ENCODE measurements around the gene TAF6. TPM values are rescaled to one million over a fixed set of nuclear protein-coding genes. Genes with fewer than 3 reads are reported as not detected.

Gene TAF6
- total and polyA plus RNA-seq, 9 of the 15 experiments (the other 6 are each of a cell fraction or from before 2014, with no cell fraction given) = 0.78 to 78.7 (median 21.3) TPM

DNA sequence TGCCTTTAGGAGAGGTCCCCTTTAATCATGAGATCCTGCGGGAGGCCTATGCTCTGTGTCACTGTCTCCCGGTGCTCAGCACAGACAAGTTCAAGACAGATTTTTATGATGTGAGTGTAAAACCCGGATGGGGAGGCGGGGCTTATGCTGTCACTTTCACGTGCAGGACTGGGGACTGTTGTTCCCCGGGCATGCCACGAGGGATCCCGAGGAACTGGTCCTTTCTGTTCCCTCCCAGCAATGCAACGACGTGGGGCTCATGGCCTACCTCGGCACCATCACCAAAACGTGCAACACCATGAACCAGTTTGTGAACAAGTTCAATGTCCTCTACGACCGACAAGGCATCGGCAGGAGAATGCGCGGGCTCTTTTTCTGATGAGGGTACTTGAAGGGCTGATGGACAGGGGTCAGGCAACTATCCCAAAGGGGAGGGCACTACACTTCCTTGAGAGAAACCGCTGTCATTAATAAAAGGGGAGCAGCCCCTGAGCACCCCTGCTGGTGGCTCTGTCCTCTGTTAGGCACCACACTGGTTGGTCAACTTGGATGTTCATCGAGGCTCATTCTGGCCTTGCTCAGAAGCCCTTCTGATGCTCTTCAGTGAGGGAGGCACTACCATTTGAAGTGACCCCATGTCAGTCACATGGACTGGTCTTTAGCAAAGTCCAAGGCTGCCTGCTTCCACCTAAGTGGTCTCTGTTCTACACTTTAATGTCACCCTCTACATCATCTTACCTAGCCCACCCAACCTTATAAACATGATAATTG lies 27.6 kb downstream of the TAF6 start (continued):
- TF ChIP-seq, protein P1, sequence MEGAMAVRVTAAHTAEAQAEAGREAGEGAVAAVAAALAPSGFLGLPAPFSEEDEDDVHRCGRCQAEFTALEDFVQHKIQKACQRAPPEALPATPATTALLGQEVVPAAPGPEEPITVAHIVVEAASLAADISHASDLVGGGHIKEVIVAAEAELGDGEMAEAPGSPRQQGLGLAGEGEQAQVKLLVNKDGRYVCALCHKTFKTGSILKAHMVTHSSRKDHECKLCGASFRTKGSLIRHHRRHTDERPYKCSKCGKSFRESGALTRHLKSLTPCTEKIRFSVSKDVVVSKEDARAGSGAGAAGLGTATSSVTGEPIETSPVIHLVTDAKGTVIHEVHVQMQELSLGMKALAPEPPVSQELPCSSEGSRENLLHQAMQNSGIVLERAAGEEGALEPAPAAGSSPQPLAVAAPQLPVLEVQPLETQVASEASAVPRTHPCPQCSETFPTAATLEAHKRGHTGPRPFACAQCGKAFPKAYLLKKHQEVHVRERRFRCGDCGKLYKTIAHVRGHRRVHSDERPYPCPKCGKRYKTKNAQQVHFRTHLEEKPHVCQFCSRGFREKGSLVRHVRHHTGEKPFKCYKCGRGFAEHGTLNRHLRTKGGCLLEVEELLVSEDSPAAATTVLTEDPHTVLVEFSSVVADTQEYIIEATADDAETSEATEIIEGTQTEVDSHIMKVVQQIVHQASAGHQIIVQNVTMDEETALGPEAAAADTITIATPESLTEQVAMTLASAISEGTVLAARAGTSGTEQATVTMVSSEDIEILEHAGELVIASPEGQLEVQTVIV (CRISPR knock-in tag; IDR thresholded peaks at IDR 0.05; ENCODE audit: borderline replicate concordance) = no peak
- TF ChIP-seq MXI1 (IDR thresholded peaks at IDR 0.05; ENCODE audit: low read depth, low read length) = peak; percentile 54
- TF ChIP-seq, protein P2, sequence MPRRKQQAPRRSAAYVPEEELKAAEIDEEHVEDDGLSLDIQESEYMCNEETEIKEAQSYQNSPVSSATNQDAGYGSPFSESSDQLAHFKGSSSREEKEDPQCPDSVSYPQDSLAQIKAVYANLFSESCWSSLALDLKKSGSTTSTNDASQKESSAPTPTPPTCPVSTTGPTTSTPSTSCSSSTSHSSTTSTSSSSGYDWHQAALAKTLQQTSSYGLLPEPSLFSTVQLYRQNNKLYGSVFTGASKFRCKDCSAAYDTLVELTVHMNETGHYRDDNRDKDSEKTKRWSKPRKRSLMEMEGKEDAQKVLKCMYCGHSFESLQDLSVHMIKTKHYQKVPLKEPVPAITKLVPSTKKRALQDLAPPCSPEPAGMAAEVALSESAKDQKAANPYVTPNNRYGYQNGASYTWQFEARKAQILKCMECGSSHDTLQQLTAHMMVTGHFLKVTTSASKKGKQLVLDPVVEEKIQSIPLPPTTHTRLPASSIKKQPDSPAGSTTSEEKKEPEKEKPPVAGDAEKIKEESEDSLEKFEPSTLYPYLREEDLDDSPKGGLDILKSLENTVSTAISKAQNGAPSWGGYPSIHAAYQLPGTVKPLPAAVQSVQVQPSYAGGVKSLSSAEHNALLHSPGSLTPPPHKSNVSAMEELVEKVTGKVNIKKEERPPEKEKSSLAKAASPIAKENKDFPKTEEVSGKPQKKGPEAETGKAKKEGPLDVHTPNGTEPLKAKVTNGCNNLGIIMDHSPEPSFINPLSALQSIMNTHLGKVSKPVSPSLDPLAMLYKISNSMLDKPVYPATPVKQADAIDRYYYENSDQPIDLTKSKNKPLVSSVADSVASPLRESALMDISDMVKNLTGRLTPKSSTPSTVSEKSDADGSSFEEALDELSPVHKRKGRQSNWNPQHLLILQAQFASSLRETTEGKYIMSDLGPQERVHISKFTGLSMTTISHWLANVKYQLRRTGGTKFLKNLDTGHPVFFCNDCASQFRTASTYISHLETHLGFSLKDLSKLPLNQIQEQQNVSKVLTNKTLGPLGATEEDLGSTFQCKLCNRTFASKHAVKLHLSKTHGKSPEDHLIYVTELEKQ (CRISPR knock-in tag; IDR thresholded peaks at IDR 0.05) = no peak
- TF ChIP-seq ZNF354B (CRISPR knock-in tag; IDR thresholded peaks at IDR 0.05) = no peak
- TF ChIP-seq ZNF79 (CRISPR knock-in tag; IDR thresholded peaks at IDR 0.05; ENCODE audit: low read depth) = no peak
- TF ChIP-seq ILF3 (IDR thresholded peaks at IDR 0.05; ENCODE audit: borderline replicate concordance) = peak; percentile 72; the same call in 1 of the 2 replicates
- TF ChIP-seq XRCC3 (IDR thresholded peaks at IDR 0.05) = no peak
- TF ChIP-seq JUNB (CRISPR knock-in tag; conservative IDR thresholded peaks at IDR 0.05) = no peak
- no peak for TF ChIP-seq CBFA2T3 (IDR thresholded peaks at IDR 0.05)
- no peak for TF ChIP-seq SRSF3 (IDR thresholded peaks at IDR 0.05; ENCODE audit: insufficient read depth, low read length)
- no peak for TF ChIP-seq NFIX (CRISPR knock-in tag; IDR thresholded peaks at IDR 0.05; ENCODE audit: low read depth)
- no peak for TF ChIP-seq GATAD2B (IDR thresholded peaks at IDR 0.05; ENCODE audit: borderline replicate concordance)
- TF ChIP-seq ELF2 (CRISPR knock-in tag; IDR thresholded peaks at IDR 0.05) = peak; percentile 54; the same call in 1 of the 2 replicates
- TF ChIP-seq, protein P3, sequence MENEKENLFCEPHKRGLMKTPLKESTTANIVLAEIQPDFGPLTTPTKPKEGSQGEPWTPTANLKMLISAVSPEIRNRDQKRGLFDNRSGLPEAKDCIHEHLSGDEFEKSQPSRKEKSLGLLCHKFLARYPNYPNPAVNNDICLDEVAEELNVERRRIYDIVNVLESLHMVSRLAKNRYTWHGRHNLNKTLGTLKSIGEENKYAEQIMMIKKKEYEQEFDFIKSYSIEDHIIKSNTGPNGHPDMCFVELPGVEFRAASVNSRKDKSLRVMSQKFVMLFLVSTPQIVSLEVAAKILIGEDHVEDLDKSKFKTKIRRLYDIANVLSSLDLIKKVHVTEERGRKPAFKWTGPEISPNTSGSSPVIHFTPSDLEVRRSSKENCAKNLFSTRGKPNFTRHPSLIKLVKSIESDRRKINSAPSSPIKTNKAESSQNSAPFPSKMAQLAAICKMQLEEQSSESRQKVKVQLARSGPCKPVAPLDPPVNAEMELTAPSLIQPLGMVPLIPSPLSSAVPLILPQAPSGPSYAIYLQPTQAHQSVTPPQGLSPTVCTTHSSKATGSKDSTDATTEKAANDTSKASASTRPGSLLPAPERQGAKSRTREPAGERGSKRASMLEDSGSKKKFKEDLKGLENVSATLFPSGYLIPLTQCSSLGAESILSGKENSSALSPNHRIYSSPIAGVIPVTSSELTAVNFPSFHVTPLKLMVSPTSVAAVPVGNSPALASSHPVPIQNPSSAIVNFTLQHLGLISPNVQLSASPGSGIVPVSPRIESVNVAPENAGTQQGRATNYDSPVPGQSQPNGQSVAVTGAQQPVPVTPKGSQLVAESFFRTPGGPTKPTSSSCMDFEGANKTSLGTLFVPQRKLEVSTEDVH (IDR thresholded peaks at IDR 0.05; ENCODE audit: low read depth, partially characterized antibody) = peak; percentile 51
- TF ChIP-seq BDP1 (IDR thresholded peaks at IDR 0.05; ENCODE audit: insufficient read depth, insufficient read length) = no peak
- TF ChIP-seq, protein P4, sequence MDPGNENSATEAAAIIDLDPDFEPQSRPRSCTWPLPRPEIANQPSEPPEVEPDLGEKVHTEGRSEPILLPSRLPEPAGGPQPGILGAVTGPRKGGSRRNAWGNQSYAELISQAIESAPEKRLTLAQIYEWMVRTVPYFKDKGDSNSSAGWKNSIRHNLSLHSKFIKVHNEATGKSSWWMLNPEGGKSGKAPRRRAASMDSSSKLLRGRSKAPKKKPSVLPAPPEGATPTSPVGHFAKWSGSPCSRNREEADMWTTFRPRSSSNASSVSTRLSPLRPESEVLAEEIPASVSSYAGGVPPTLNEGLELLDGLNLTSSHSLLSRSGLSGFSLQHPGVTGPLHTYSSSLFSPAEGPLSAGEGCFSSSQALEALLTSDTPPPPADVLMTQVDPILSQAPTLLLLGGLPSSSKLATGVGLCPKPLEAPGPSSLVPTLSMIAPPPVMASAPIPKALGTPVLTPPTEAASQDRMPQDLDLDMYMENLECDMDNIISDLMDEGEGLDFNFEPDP (CRISPR knock-in tag; IDR thresholded peaks at IDR 0.05) = peak; percentile 26; the same call in 1 of the 2 replicates
- no peak for TF ChIP-seq CHD1 (IDR thresholded peaks at IDR 0.05; ENCODE audit: low read length)
- TF ChIP-seq BHLHE40 (IDR thresholded peaks at IDR 0.05; ENCODE audit: low read length) = peak; percentile 80
- TF ChIP-seq SUPT5H (IDR thresholded peaks at IDR 0.05) = peak; percentile 79

Data from K562 (cell line).